PFSK-1 (cell line): ENCODE measurements around the gene MAP4K4.

ENCODE experiments used
- FOXP2 ChIP-seq: optimal IDR thresholded peaks from 2 replicates; pipeline ENCODE3; 2011; ENCODE audit warnings: borderline replicate concordance, control low read depth, inconsistent platforms; ENCODE audit not compliant: insufficient read depth; ENCODE audit errors: extremely low read length, extremely low read depth
- POLR2AphosphoS5 ChIP-seq: IDR thresholded peaks from 2 replicates; pipeline ENCODE4 v1.6.1; 2012; ENCODE audit warnings: low read depth, mild to moderate bottlenecking, control low read depth, low read length, moderate library complexity
- REST ChIP-seq, 2 experiments: IDR thresholded peaks; 2 replicates each; pipeline versions ENCODE4 v1.6.1 to v1.8.0; 2011 to 2012; ENCODE audit warnings: low read depth in 2 of 2, low read length in 2 of 2, control low read depth in 1 of 2, inconsistent platforms in 1 of 2, mild to moderate bottlenecking in 1 of 2, moderate library complexity in 1 of 2; ENCODE audit not compliant: insufficient read depth in 1 of 2
- SIN3A ChIP-seq: IDR thresholded peaks from 2 replicates; pipeline ENCODE4 v1.6.1; 2012; ENCODE audit warnings: mild to moderate bottlenecking, low read length, moderate library complexity, borderline replicate concordance; ENCODE audit not compliant: insufficient read depth
- TAF1 ChIP-seq: IDR thresholded peaks from 2 replicates; pipeline ENCODE4 v1.6.1; 2012; ENCODE audit warnings: low read length, control low read depth, borderline replicate concordance; ENCODE audit not compliant: insufficient read depth

The MAP4K4 gene

GRCh38 chr2:101930847-101931246, 233.3 kb downstream of the MAP4K4 start:
- TF ChIP-seq TAF1: no peak
- TF ChIP-seq POLR2AphosphoS5: no peak
- TF ChIP-seq REST (IDR thresholded peaks at IDR 0.05; ENCODE audit: insufficient read depth in 1 of 2, low read depth in 2 of 2, low read length in 2 of 2): no peak
- no peak for TF ChIP-seq SIN3A
- no peak for TF ChIP-seq FOXP2

GRCh38 chr2:101931402-101931801, 233.9 kb downstream of the MAP4K4 start:
- TF ChIP-seq REST (IDR thresholded peaks at IDR 0.05; ENCODE audit: insufficient read depth in 1 of 2, low read depth in 2 of 2, low read length in 2 of 2): no peak
- no peak for TF ChIP-seq POLR2AphosphoS5
- TF ChIP-seq TAF1: no peak
- TF ChIP-seq FOXP2: no peak
- no peak for TF ChIP-seq SIN3A

- TF ChIP-seq REST (IDR thresholded peaks at IDR 0.05; ENCODE audit: insufficient read depth in 1 of 2, low read depth in 2 of 2, low read length in 2 of 2) (no peak), POLR2AphosphoS5 (no peak), SIN3A (no peak), TAF1 (no peak), FOXP2 (no peak)
These were observed 245.3 kb downstream of the MAP4K4 start for GRCh38 chr2:101942851-101943250.
